ENCODE results near the gene LEMD2.

GRCh38 chr6:33815854-33816253 is 26.9 kb upstream of the LEMD2 start:
- TF ChIP-seq CTCF (conservative IDR thresholded peaks at IDR 0.05; ENCODE audit: low read depth, low read length) (no peak), SMC3 (IDR thresholded peaks at IDR 0.05; ENCODE audit: low read depth, low read length) (no peak), POLR2A (IDR thresholded peaks at IDR 0.05; ENCODE audit: low read depth, low read length) (no peak), RFX5 (IDR thresholded peaks at IDR 0.05; ENCODE audit: low read depth, low read length) (no peak), MXI1 (IDR thresholded peaks at IDR 0.05; ENCODE audit: borderline replicate concordance, low read depth, low read length) (no peak)
